ENCODE data around the gene PIM2.

PIM2 gene

DNA sequence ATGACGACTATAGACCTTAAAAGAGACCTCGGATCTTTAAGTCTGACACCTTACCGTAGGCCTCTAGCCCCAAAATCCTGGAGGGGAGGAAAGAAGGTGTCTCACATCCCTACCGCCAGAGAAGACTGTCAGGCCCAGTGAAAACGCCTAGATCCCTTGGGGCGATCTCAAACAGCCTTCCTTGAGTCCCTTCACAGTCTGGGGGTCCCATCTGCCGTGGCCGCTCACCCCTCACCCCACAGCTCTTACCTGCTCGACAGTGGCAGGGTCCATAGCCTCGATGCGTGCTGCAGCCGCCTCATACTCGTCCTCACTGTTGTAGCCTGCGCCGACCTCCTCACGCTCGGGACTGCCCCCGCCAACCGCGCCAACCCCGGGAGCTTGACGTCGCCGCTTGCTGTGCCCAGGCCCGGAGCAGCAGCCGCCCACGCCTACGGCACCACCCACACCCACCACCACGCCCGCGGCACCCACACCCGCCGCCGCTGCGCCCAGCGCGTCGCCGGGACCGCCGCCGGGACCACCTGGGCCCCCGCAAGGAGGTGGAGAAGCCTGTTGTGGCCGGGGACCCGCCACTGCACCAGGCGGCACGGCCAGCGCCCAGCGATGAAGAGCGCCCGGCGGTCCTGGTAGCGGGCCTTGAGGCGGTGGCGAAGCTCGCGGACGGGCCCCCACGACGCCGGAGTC, 38.0 kb upstream of the PIM2 start:
- Histone ChIP-seq H3K9me3 (ENCODE audit: insufficient read depth, low read depth, low read length) (no peaks in the 10 kb centered on the region), H3F3A (ENCODE audit: low read depth) (no peaks in the 10 kb centered on the region), H2AFZ (ENCODE audit: low read length) (no peak overlapping the region), H3K27me3 (ENCODE audit: insufficient read depth, low read length, poor library complexity, severe bottlenecking) (no peaks in the 10 kb centered on the region), H4K20me1 (ENCODE audit: insufficient read depth, low read length, poor library complexity, severe bottlenecking) (peaks cover 27% of the 10 kb centered on the region), H3K9ac (ENCODE audit: low read depth, low read length, poor library complexity, severe bottlenecking) (peak overlapping the region; percentile 83), H3K36me3 (ENCODE audit: insufficient read depth, low read length) (no peaks in the 10 kb centered on the region), H3K4me1 (ENCODE audit: insufficient read depth, low read length, poor library complexity, severe bottlenecking) (peaks cover 23% of the 10 kb centered on the region), H3K9me2 (replicated peaks; ENCODE audit: low read depth, low read length) (no peaks in the 10 kb centered on the region), H3K4me3 (ENCODE audit: low read length, poor library complexity, severe bottlenecking) (peak overlapping the region; percentile 79), H3K79me2 (ENCODE audit: insufficient read depth, low read length) (peaks cover 53% of the 10 kb centered on the region), H3K4me2 (ENCODE audit: low read depth, low read length, poor library complexity, severe bottlenecking) (peak overlapping the region; percentile 92)
- no peak for TF ChIP-seq EZH2phosphoT487 (IDR thresholded peaks at IDR 0.05; ENCODE audit: borderline replicate concordance)
- TF ChIP-seq, protein P1, sequence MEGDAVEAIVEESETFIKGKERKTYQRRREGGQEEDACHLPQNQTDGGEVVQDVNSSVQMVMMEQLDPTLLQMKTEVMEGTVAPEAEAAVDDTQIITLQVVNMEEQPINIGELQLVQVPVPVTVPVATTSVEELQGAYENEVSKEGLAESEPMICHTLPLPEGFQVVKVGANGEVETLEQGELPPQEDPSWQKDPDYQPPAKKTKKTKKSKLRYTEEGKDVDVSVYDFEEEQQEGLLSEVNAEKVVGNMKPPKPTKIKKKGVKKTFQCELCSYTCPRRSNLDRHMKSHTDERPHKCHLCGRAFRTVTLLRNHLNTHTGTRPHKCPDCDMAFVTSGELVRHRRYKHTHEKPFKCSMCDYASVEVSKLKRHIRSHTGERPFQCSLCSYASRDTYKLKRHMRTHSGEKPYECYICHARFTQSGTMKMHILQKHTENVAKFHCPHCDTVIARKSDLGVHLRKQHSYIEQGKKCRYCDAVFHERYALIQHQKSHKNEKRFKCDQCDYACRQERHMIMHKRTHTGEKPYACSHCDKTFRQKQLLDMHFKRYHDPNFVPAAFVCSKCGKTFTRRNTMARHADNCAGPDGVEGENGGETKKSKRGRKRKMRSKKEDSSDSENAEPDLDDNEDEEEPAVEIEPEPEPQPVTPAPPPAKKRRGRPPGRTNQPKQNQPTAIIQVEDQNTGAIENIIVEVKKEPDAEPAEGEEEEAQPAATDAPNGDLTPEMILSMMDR (conservative IDR thresholded peaks at IDR 0.05; ENCODE audit: low read length) = no peak

DNA sequence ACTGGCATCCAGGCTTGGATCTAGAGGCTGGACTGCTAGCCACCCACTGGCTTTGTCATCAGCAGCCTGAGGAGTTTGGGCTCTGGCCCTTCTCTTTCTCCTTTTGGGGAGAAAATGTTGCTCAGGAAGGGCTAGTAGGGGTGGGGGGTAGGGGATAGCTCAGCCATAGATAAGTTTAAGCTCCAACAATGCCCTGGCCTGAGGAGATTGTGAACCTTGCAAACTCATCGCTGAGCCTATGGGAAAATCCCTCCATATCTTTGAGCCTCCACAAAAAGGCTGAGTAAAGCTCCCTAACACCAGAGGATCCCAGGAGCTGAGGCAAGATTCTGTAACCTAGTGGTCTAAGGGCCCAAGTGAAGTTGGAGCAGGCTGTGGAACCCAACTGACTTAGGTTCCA, 29.8 kb upstream of the PIM2 start:
- Histone ChIP-seq H2AFZ (ENCODE audit: low read length) (no peak overlapping the region), H3K36me3 (ENCODE audit: insufficient read depth, low read length) (peaks cover 7% of the 10 kb centered on the region; the same call in 1 of the 2 replicates), H4K20me1 (ENCODE audit: insufficient read depth, low read length, poor library complexity, severe bottlenecking) (peaks cover 7% of the 10 kb centered on the region), H3K9ac (ENCODE audit: low read depth, low read length, poor library complexity, severe bottlenecking) (no peak overlapping the region), H3K9me3 (ENCODE audit: insufficient read depth, low read depth, low read length) (no peaks in the 10 kb centered on the region), H3F3A (ENCODE audit: low read depth) (no peaks in the 10 kb centered on the region), H3K9me2 (replicated peaks; ENCODE audit: low read depth, low read length) (no peaks in the 10 kb centered on the region), H3K4me3 (ENCODE audit: low read length, poor library complexity, severe bottlenecking) (no peak overlapping the region), H3K27me3 (ENCODE audit: insufficient read depth, low read length, poor library complexity, severe bottlenecking) (no peaks in the 10 kb centered on the region), H3K4me1 (ENCODE audit: insufficient read depth, low read length, poor library complexity, severe bottlenecking) (peaks cover 1% of the 10 kb centered on the region), H3K4me2 (ENCODE audit: low read depth, low read length, poor library complexity, severe bottlenecking) (no peak overlapping the region), H3K79me2 (ENCODE audit: insufficient read depth, low read length) (peaks cover 54% of the 10 kb centered on the region)
- TF ChIP-seq EZH2phosphoT487 (IDR thresholded peaks at IDR 0.05; ENCODE audit: borderline replicate concordance) = no peak
- TF ChIP-seq, protein P1 (conservative IDR thresholded peaks at IDR 0.05; ENCODE audit: low read length) = no peak

DNA sequence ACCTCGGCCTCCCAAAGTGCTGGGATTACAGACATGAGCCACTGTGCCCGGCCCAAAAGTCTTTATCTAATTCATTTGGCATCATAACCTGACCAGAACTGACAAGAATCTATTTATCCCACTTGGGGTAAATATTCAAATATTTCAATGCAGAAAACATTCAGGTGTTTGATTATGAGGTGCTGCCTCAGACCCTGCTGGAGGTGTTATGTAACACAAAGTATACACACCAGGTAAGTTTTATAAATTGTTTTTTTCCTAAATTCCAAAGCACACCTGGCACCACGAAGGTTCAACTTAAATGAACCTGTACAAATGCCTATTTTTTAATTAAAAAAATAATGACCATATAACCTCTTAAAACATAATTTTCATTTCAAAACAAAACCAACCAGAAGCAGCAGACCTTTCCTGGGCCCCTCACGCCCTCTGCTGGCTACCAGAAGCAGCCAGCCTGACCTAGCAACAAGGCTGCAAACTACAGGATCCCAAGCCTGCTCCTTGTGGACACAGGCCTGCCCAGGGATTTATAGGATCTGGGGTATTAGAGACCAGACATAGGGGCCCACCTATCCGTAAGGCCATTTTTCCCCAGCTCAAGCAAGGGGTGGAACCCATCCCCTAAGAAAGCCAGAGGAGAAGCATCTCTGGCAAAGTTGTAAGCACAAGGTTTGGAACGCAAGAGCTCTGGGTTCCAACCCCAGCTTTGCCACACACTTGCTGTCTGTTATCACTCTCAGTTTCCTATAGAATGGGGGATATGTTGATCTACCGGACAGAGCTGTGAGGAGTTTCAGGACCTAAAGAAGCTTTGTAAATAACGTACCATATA, 26.9 kb upstream of the PIM2 start:
- Histone ChIP-seq H4K20me1 (ENCODE audit: insufficient read depth, low read length, poor library complexity, severe bottlenecking) (peaks cover 7% of the 10 kb centered on the region), H3K79me2 (ENCODE audit: insufficient read depth, low read length) (peaks cover 39% of the 10 kb centered on the region), H3K4me3 (ENCODE audit: low read length, poor library complexity, severe bottlenecking) (no peak overlapping the region), H3K4me2 (ENCODE audit: low read depth, low read length, poor library complexity, severe bottlenecking) (no peak overlapping the region), H3F3A (ENCODE audit: low read depth) (no peaks in the 10 kb centered on the region), H3K9me2 (replicated peaks; ENCODE audit: low read depth, low read length) (no peaks in the 10 kb centered on the region), H3K9me3 (ENCODE audit: insufficient read depth, low read depth, low read length) (no peaks in the 10 kb centered on the region), H3K27me3 (ENCODE audit: insufficient read depth, low read length, poor library complexity, severe bottlenecking) (no peaks in the 10 kb centered on the region), H3K9ac (ENCODE audit: low read depth, low read length, poor library complexity, severe bottlenecking) (no peak overlapping the region), H3K36me3 (ENCODE audit: insufficient read depth, low read length) (peaks cover 20% of the 10 kb centered on the region; the same call in 1 of the 2 replicates), H3K4me1 (ENCODE audit: insufficient read depth, low read length, poor library complexity, severe bottlenecking) (no peaks in the 10 kb centered on the region), H2AFZ (ENCODE audit: low read length) (no peak overlapping the region)
- TF ChIP-seq EZH2phosphoT487 (IDR thresholded peaks at IDR 0.05; ENCODE audit: borderline replicate concordance) = no peak
- TF ChIP-seq, protein P1 (conservative IDR thresholded peaks at IDR 0.05; ENCODE audit: low read length) = peak; percentile 64
